ENCODE measurements around the gene KIF1C. TPM values are rescaled to one million over a fixed set of nuclear protein-coding genes. Genes with fewer than 3 reads are reported as not detected.

Gene KIF1C
- total and polyA plus RNA-seq, 9 of the 15 experiments (the other 6 are each of a cell fraction or from before 2014, with no cell fraction given): 0.38 to 68.4 (median 25.1) TPM

GRCh38 chr17:4966844-4967538 is 30.8 kb upstream of the KIF1C start (continued):
- TF ChIP-seq CTCF (IDR thresholded peaks at IDR 0.05 in 2 of 3, conservative IDR thresholded peaks at IDR 0.05 in 1 of 3; ENCODE audit: insufficient read depth in 2 of 3, low read depth in 1 of 3, low read length in 3 of 3) (no peak), ELF1 (tag; IDR thresholded peaks at IDR 0.05) (no peak), ZKSCAN1 (IDR thresholded peaks at IDR 0.05; ENCODE audit: low read depth, low read length) (no peak), CTBP1 (IDR thresholded peaks at IDR 0.05; ENCODE audit: borderline replicate concordance) (no peak), BRD4 (IDR thresholded peaks at IDR 0.05) (no peak), TBP (optimal IDR thresholded peaks at IDR 0.05; ENCODE audit: low read depth, low read length) (peak; percentile 45), U2AF1 (optimal IDR thresholded peaks at IDR 0.05; ENCODE audit: low read depth, low read length) (no peak), ZBTB5 (IDR thresholded peaks at IDR 0.05) (no peak), ZKSCAN8 (CRISPR knock-in tag; IDR thresholded peaks at IDR 0.05) (no peak), IRF9 (tag; IDR thresholded peaks at IDR 0.05) (no peak), CUX1 (CRISPR knock-in tag; IDR thresholded peaks at IDR 0.05) (no peak), YY1 (IDR thresholded peaks at IDR 0.05; ENCODE audit: borderline replicate concordance in 1 of 3, control insufficient read depth in 1 of 3, extremely low read depth in 1 of 3, insufficient read depth in 3 of 3, insufficient read length in 1 of 3, insufficient replicate concordance in 2 of 3, low read depth in 1 of 3, low read length in 2 of 3) (no peak), HMGXB4 (CRISPR knock-in tag; IDR thresholded peaks at IDR 0.05) (no peak), ZNF282 (CRISPR knock-in tag; IDR thresholded peaks at IDR 0.05) (no peak)

Data from K562 (cell line).